NB4 (cell line): ENCODE results near the gene PCDHB12.
"Not testable (repeated sequence)": the region's sequence is repeated elsewhere in the genome, so short reads cannot be mapped to it uniquely, and the experiment has no call there.

Experiments used
- DNase-seq: peaks from one replicate; pipeline ENCODE4 v3.0.0; 2010; ENCODE audit warnings: low read depth
- H3K4me3 ChIP-seq: one replicate; pipeline ENCODE4 v1.5.1; 2011; ENCODE audit warnings: mild to moderate bottlenecking, low read depth, low read length, moderate library complexity
- CTCF ChIP-seq: IDR thresholded peaks from one replicate; pipeline ENCODE4 v1.5.1; 2012; ENCODE audit warnings: low read depth, low read length
- MAX ChIP-seq: IDR thresholded peaks from 2 replicates; pipeline ENCODE4 v1.6.1; 2011; ENCODE audit warnings: low read depth, low read length
- MYC ChIP-seq: IDR thresholded peaks from 2 replicates; pipeline ENCODE4 v1.6.1; 2011; ENCODE audit warnings: low read depth, low read length
- POLR2A ChIP-seq: IDR thresholded peaks from 2 replicates; pipeline ENCODE4 v1.6.1; 2011; ENCODE audit warnings: mild to moderate bottlenecking; ENCODE audit not compliant: insufficient read length; ENCODE audit errors: extremely low read depth

The PCDHB12 gene

GRCh38 chr5:141234109-141234667 lies 25.7 kb downstream of the PCDHB12 start:
- TF ChIP-seq CTCF = peak; percentile 29
- TF ChIP-seq POLR2A = no peak
- DNase-seq = no peak
- no peak overlapping the region for H3K4me3 ChIP-seq

DNA sequence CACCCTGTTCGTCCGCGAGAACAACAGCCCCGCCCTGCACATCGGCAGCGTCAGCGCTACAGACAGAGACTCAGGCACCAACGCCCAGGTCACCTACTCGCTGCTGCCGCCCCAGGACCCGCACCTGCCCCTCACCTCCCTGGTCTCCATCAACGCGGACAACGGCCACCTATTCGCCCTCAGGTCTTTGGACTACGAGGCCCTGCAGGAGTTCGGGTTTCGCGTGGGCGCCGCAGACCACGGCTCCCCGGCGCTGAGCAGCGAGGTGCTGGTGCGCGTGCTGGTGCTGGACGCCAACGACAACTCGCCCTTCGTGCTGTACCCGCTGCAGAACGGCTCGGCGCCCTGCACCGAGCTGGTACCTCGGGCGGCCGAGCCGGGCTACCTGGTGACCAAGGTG lies 27.4 kb downstream of the PCDHB12 start:
- H3K4me3 ChIP-seq, DNase-seq: not testable (repeated sequence)

DNA sequence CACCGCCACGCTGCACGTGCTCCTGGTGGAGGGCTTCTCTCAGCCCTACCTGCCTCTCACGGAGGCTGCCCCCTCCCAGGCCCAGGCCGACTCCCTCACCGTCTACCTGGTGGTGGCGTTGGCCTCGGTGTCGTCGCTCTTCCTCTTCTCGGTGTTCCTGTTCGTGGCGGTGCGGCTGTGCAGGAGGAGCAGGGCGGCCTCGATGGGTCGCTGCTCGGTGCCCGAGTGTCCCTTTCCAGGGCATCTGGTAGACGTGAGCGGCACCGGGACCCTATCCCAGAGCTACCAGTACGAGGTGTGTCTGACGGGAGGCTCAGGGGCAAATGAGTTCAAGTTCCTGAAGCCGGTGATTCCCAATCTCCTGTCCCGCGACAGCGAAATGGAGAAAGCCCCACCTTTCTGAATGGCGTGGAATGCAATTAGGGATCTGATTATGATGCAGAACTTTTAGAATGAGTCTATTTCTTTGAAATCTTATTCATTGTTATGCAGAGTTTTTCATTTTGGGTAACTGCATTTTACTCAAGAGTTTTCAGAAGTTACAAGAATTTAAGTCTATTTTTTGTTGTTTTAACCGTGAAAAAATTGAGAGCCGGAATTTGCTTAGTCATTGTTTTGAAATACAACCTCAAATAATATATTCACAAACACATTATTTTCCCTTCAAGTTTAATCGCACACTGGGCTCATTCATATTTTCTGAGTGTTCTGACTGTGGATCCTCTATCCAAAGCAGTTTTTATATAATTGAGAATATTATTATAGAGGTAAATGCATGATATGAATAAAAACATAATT lies 28.2 kb downstream of the PCDHB12 start:
- DNase-seq = no peak
- no peak overlapping the region for H3K4me3 ChIP-seq
- TF ChIP-seq CTCF (no peak), POLR2A (no peak), MAX (no peak), MYC (no peak)

- no peak for DNase-seq
- TF ChIP-seq MAX (no peak), CTCF (no peak), POLR2A (no peak), MYC (no peak)
- H3K4me3 ChIP-seq = no peak overlapping the region
These were observed 33.0 kb downstream of the PCDHB12 start for GRCh38 chr5:141241496-141241895.

- DNase-seq = peak; percentile 57
- TF ChIP-seq POLR2A = no peak
- peak; percentile 36 for TF ChIP-seq CTCF
- no peak within 1 kb of the TSS for H3K4me3 ChIP-seq
These were observed 36.8 kb downstream of the PCDHB12 start, which contains the start of gene PCDHB15 for GRCh38 chr5:141245250-141245717. TSS of gene PCDHB15 (plus strand) at chr5:141245395. CDS start at chr5:141245579, 184 bp downstream.

GRCh38 chr5:141246971-141247370 lies 38.5 kb downstream of the PCDHB12 start:
- not testable (repeated sequence) for H3K4me3 ChIP-seq, DNase-seq

DNA sequence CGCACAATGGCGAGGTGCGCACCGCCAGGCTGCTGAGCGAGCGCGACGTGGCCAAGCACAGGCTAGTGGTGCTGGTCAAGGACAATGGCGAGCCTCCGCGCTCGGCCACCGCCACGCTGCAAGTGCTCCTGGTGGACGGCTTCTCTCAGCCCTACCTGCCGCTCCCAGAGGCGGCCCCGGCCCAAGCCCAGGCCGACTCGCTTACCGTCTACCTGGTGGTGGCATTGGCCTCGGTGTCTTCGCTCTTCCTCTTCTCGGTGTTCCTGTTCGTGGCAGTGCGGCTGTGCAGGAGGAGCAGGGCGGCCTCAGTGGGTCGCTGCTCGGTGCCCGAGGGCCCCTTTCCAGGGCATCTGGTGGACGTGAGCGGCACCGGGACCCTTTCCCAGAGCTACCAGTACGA lies 38.9 kb downstream of the PCDHB12 start:
- DNase-seq, H3K4me3 ChIP-seq: not testable (repeated sequence)
